ENCODE data around the gene ZBTB4.

The ZBTB4 gene

GRCh38 chr17:7431231-7431630 is 48.2 kb downstream of the ZBTB4 start:
- no peaks in the 10 kb centered on the region for H3K9me3 Mint-ChIP-seq (ENCODE audit: low read depth)
- no peak overlapping the region for H3K4me3 Mint-ChIP-seq
- H3K36me3 Mint-ChIP-seq, result no peaks in the 10 kb centered on the region
- H3K4me1 Mint-ChIP-seq (ENCODE audit: low read depth), result peaks cover 10% of the 10 kb centered on the region
- H3K27ac Mint-ChIP-seq, result no peak overlapping the region
- H3K27me3 Mint-ChIP-seq, result no peaks in the 10 kb centered on the region

- Mint-ChIP-seq H3K9me3 (ENCODE audit: low read depth) (no peaks in the 10 kb centered on the region), H3K36me3 (no peaks in the 10 kb centered on the region), H3K27ac (no peak overlapping the region), H3K27me3 (no peaks in the 10 kb centered on the region), H3K4me1 (ENCODE audit: low read depth) (no peaks in the 10 kb centered on the region), H3K4me3 (no peak overlapping the region)
These were observed 49.7 kb downstream of the ZBTB4 start for GRCh38 chr17:7429722-7430121.

- Mint-ChIP-seq H3K27ac (no peak within 1 kb of the TSS), H3K36me3 (no peaks in the 10 kb centered on the region), H3K9me3 (ENCODE audit: low read depth) (no peaks in the 10 kb centered on the region)
These were observed 50.9 kb downstream of the ZBTB4 start, which contains the start of gene SPEM3 for GRCh38 chr17:7428557-7428956. Gene SPEM3 (plus strand): TSS chr17:7428857. CDS start chr17:7428903, 46 bp downstream.

GRCh38 chr17:7427549-7427948 is 51.9 kb downstream of the ZBTB4 start:
- Mint-ChIP-seq H3K36me3 (no peaks in the 10 kb centered on the region), H3K27me3 (no peaks in the 10 kb centered on the region), H3K4me1 (ENCODE audit: low read depth) (no peaks in the 10 kb centered on the region), H3K4me3 (no peak overlapping the region), H3K9me3 (ENCODE audit: low read depth) (no peaks in the 10 kb centered on the region), H3K27ac (no peak overlapping the region)

More at GRCh38 chr17:7428557-7428956, 50.9 kb downstream of the ZBTB4 start, which contains the start of gene SPEM3:
- Mint-ChIP-seq H3K27me3 (no peaks in the 10 kb centered on the region), H3K4me1 (ENCODE audit: low read depth) (no peaks in the 10 kb centered on the region), H3K4me3 (no peak within 1 kb of the TSS)

- Mint-ChIP-seq H3K9me3 (ENCODE audit: low read depth) (no peaks in the 10 kb centered on the region), H3K27ac (no peak overlapping the region), H3K4me1 (ENCODE audit: low read depth) (no peaks in the 10 kb centered on the region), H3K36me3 (no peaks in the 10 kb centered on the region), H3K27me3 (no peaks in the 10 kb centered on the region), H3K4me3 (no peak overlapping the region)
These were observed 52.4 kb downstream of the ZBTB4 start for GRCh38 chr17:7426896-7427489.

- Mint-ChIP-seq H3K36me3 (no peaks in the 10 kb centered on the region), H3K9me3 (ENCODE audit: low read depth) (no peaks in the 10 kb centered on the region), H3K4me3 (no peak overlapping the region), H3K27me3 (no peaks in the 10 kb centered on the region), H3K27ac (no peak overlapping the region), H3K4me1 (ENCODE audit: low read depth) (no peaks in the 10 kb centered on the region)
These were observed 53.1 kb downstream of the ZBTB4 start for GRCh38 chr17:7426203-7426863.

- Mint-ChIP-seq H3K9me3 (ENCODE audit: low read depth) (no peaks in the 10 kb centered on the region), H3K4me1 (ENCODE audit: low read depth) (no peaks in the 10 kb centered on the region), H3K27ac (no peak overlapping the region), H3K27me3 (no peaks in the 10 kb centered on the region), H3K4me3 (no peak overlapping the region), H3K36me3 (no peaks in the 10 kb centered on the region)
These were observed 53.7 kb downstream of the ZBTB4 start for GRCh38 chr17:7425756-7426155.

GRCh38 chr17:7425316-7425715 is 54.1 kb downstream of the ZBTB4 start, which contains the start of gene SPEM2:
Gene SPEM2 (plus strand): TSS chr17:7425616. CDS start chr17:7425689, 73 bp downstream.
- Mint-ChIP-seq H3K4me3 (no peak within 1 kb of the TSS), H3K9me3 (ENCODE audit: low read depth) (no peaks in the 10 kb centered on the region), H3K4me1 (ENCODE audit: low read depth) (no peaks in the 10 kb centered on the region), H3K36me3 (no peaks in the 10 kb centered on the region), H3K27me3 (no peaks in the 10 kb centered on the region), H3K27ac (no peak within 1 kb of the TSS)

- no peaks in the 10 kb centered on the region for H3K4me1 Mint-ChIP-seq (ENCODE audit: low read depth)
- no peaks in the 10 kb centered on the region for H3K36me3 Mint-ChIP-seq
- no peaks in the 10 kb centered on the region for H3K27me3 Mint-ChIP-seq
- no peak overlapping the region for H3K27ac Mint-ChIP-seq
- H3K9me3 Mint-ChIP-seq (ENCODE audit: low read depth), result no peaks in the 10 kb centered on the region
- H3K4me3 Mint-ChIP-seq, result no peak overlapping the region
These were observed 55.8 kb downstream of the ZBTB4 start for GRCh38 chr17:7423679-7424078.

- Mint-ChIP-seq H3K9me3 (ENCODE audit: low read depth) (no peaks in the 10 kb centered on the region), H3K27me3 (no peaks in the 10 kb centered on the region), H3K4me3 (no peak overlapping the region), H3K27ac (no peak overlapping the region), H3K4me1 (ENCODE audit: low read depth) (peaks cover 2% of the 10 kb centered on the region), H3K36me3 (peaks cover 2% of the 10 kb centered on the region)
These were observed 58.2 kb downstream of the ZBTB4 start for GRCh38 chr17:7421186-7421585.

GRCh38 chr17:7419819-7420610 is 59.4 kb downstream of the ZBTB4 start, which contains the start of gene SPEM1:
Gene SPEM1 (plus strand): TSS chr17:7420324. CDS start chr17:7420385, 61 bp downstream.
- H3K9me3 Mint-ChIP-seq (ENCODE audit: low read depth), result no peaks in the 10 kb centered on the region
- peaks cover 2% of the 10 kb centered on the region for H3K4me1 Mint-ChIP-seq (ENCODE audit: low read depth)
- H3K27ac Mint-ChIP-seq, result no peak within 1 kb of the TSS
- no peaks in the 10 kb centered on the region for H3K27me3 Mint-ChIP-seq
- peaks cover 2% of the 10 kb centered on the region for H3K36me3 Mint-ChIP-seq
- no peak within 1 kb of the TSS for H3K4me3 Mint-ChIP-seq

GRCh38 chr17:7418472-7419152 is 60.8 kb downstream of the ZBTB4 start:
- Mint-ChIP-seq H3K9me3 (ENCODE audit: low read depth) (no peaks in the 10 kb centered on the region), H3K36me3 (peaks cover 2% of the 10 kb centered on the region), H3K4me3 (no peak overlapping the region), H3K27me3 (no peaks in the 10 kb centered on the region), H3K4me1 (ENCODE audit: low read depth) (peaks cover 2% of the 10 kb centered on the region), H3K27ac (no peak overlapping the region)

- Mint-ChIP-seq H3K27ac (no peak overlapping the region), H3K9me3 (ENCODE audit: low read depth) (no peaks in the 10 kb centered on the region), H3K36me3 (peaks cover 2% of the 10 kb centered on the region), H3K4me1 (ENCODE audit: low read depth) (peaks cover 2% of the 10 kb centered on the region), H3K27me3 (no peaks in the 10 kb centered on the region), H3K4me3 (no peak overlapping the region)
These were observed 62.3 kb downstream of the ZBTB4 start for GRCh38 chr17:7417056-7417655.

- Mint-ChIP-seq H3K27ac (no peak overlapping the region), H3K9me3 (ENCODE audit: low read depth) (no peaks in the 10 kb centered on the region), H3K27me3 (no peaks in the 10 kb centered on the region)
These were observed 63.1 kb downstream of the ZBTB4 start for GRCh38 chr17:7416323-7416722.

More at GRCh38 chr17:7416323-7416722, 63.1 kb downstream of the ZBTB4 start:
- Mint-ChIP-seq H3K36me3 (peaks cover 2% of the 10 kb centered on the region), H3K4me1 (ENCODE audit: low read depth) (peaks cover 2% of the 10 kb centered on the region), H3K4me3 (no peak overlapping the region)
